ENCODE results near the gene GPRC5B.

The GPRC5B gene

DNA sequence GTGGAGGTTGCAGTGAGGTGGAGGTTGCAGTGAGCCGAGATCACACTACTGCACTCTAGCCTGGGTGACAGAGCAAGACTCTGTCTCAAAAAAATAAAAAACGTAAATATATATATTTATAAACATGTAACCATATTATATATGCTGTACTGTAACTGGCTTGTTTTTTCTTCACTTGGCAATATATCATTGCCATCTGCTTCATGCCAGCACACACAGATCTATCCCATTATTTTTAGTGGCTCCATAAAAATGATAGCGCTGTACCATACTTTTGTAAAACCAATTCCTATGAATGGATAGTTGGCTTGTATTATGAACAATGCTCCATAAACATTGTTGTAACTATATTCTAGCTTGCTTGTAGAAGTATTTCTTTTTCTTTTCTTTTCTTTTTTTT is 49.5 kb downstream of the GPRC5B start:
- Histone ChIP-seq H3K4me1 (ENCODE audit: low read depth, poor library complexity, severe bottlenecking) (no peaks in the 10 kb centered on the region), H4K20me1 (ENCODE audit: insufficient read depth) (no peaks in the 10 kb centered on the region), H3K79me2 (ENCODE audit: insufficient read depth, low read depth) (no peaks in the 10 kb centered on the region), H3K4me2 (no peak overlapping the region), H2AFZ (ENCODE audit: low read depth) (no peak overlapping the region), H3K4me3 (IDR thresholded peaks at IDR 0.05; ENCODE audit: insufficient read depth, low read depth, low read length) (no peak overlapping the region), H3K36me3 (ENCODE audit: insufficient read depth) (no peaks in the 10 kb centered on the region), H3K27ac (no peak overlapping the region), H3K27me3 (ENCODE audit: insufficient read depth, low read depth) (no peaks in the 10 kb centered on the region), H3K9ac (no peak overlapping the region)
- TF ChIP-seq, protein P1, sequence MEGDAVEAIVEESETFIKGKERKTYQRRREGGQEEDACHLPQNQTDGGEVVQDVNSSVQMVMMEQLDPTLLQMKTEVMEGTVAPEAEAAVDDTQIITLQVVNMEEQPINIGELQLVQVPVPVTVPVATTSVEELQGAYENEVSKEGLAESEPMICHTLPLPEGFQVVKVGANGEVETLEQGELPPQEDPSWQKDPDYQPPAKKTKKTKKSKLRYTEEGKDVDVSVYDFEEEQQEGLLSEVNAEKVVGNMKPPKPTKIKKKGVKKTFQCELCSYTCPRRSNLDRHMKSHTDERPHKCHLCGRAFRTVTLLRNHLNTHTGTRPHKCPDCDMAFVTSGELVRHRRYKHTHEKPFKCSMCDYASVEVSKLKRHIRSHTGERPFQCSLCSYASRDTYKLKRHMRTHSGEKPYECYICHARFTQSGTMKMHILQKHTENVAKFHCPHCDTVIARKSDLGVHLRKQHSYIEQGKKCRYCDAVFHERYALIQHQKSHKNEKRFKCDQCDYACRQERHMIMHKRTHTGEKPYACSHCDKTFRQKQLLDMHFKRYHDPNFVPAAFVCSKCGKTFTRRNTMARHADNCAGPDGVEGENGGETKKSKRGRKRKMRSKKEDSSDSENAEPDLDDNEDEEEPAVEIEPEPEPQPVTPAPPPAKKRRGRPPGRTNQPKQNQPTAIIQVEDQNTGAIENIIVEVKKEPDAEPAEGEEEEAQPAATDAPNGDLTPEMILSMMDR (conservative IDR thresholded peaks at IDR 0.05; ENCODE audit: low read depth, low read length), result no peak

DNA sequence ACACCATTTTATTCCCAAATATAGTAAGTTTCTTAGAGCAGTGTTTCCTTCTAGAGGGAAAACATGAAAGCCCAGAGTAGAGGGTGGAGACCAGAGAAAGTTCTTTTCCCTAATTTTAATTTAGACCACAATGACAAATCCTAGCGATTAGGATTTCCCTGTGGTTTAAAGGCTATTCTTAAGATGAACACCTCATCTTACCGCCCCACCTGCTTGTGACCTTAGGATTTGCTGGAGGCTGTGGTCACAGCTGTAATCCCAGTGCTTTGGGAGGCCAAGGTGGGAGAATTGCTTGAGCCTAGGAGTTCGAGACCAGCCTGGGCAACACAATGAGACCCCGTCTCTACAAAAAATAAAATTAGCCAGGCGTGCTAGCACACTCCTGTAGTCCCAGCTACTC is 51.1 kb downstream of the GPRC5B start:
- Histone ChIP-seq H4K20me1 (ENCODE audit: insufficient read depth) (no peaks in the 10 kb centered on the region), H3K4me3 (IDR thresholded peaks at IDR 0.05; ENCODE audit: insufficient read depth, low read depth, low read length) (no peak overlapping the region), H3K79me2 (ENCODE audit: insufficient read depth, low read depth) (no peaks in the 10 kb centered on the region), H3K27ac (no peak overlapping the region), H3K27me3 (ENCODE audit: insufficient read depth, low read depth) (no peaks in the 10 kb centered on the region), H3K36me3 (ENCODE audit: insufficient read depth) (no peaks in the 10 kb centered on the region), H3K4me2 (no peak overlapping the region), H2AFZ (ENCODE audit: low read depth) (no peak overlapping the region), H3K4me1 (ENCODE audit: low read depth, poor library complexity, severe bottlenecking) (no peaks in the 10 kb centered on the region), H3K9ac (no peak overlapping the region)
- TF ChIP-seq, protein P1 (conservative IDR thresholded peaks at IDR 0.05; ENCODE audit: low read depth, low read length), result no peak

DNA sequence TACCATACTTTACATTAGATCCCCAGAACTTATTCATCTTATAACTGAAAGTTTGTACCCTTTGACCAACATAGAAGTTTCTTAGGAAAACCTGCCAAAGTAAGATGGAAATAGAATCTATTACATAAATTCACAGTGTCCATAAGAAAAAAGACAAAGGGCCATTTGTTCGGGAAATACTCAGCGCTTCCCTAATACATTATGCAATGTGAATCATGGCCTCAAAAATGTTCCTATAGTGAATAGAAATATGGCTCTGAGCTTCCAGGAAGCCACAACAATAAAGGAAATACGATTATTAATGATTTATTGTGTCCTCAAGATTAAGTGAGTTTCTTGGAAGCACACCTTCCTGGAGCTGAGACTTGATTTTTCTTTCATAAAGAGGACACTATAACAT is 51.5 kb downstream of the GPRC5B start:
- H3K79me2 ChIP-seq (ENCODE audit: insufficient read depth, low read depth), result no peaks in the 10 kb centered on the region
- no peak overlapping the region for H2AFZ ChIP-seq (ENCODE audit: low read depth)
- H3K36me3 ChIP-seq (ENCODE audit: insufficient read depth), result no peaks in the 10 kb centered on the region
- TF ChIP-seq, protein P1 (conservative IDR thresholded peaks at IDR 0.05; ENCODE audit: low read depth, low read length), result no peak
- H3K4me2 ChIP-seq, result no peak overlapping the region
- no peaks in the 10 kb centered on the region for H3K4me1 ChIP-seq (ENCODE audit: low read depth, poor library complexity, severe bottlenecking)
- no peak overlapping the region for H3K9ac ChIP-seq
- no peak overlapping the region for H3K4me3 ChIP-seq (IDR thresholded peaks at IDR 0.05; ENCODE audit: insufficient read depth, low read depth, low read length)
- H4K20me1 ChIP-seq (ENCODE audit: insufficient read depth), result no peaks in the 10 kb centered on the region
- no peaks in the 10 kb centered on the region for H3K27me3 ChIP-seq (ENCODE audit: insufficient read depth, low read depth)
- H3K27ac ChIP-seq, result no peak overlapping the region

DNA sequence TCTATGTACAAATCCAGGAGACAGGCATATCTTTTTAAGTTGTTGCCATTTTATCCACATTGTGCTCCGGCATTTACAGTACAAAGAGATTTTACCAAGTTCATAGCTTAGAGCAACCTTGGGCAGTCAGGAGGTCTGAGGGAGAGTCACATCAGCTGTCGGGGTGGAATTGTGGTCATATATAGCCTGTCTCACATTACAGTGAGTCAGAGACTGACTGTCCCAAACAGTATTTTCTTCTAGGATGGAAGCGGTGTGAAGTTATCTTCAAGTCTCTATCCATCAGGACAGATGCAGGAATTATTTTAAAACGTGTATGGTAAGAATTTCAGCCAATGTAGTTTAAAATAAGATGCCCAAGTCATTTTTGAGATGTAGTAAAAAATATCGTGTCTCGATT is 53.0 kb downstream of the GPRC5B start:
- Histone ChIP-seq H3K36me3 (ENCODE audit: insufficient read depth) (no peaks in the 10 kb centered on the region), H3K4me1 (ENCODE audit: low read depth, poor library complexity, severe bottlenecking) (no peaks in the 10 kb centered on the region), H3K4me2 (no peak overlapping the region), H3K27me3 (ENCODE audit: insufficient read depth, low read depth) (no peaks in the 10 kb centered on the region), H3K79me2 (ENCODE audit: insufficient read depth, low read depth) (no peaks in the 10 kb centered on the region), H4K20me1 (ENCODE audit: insufficient read depth) (no peaks in the 10 kb centered on the region), H2AFZ (ENCODE audit: low read depth) (no peak overlapping the region), H3K9ac (no peak overlapping the region), H3K4me3 (IDR thresholded peaks at IDR 0.05; ENCODE audit: insufficient read depth, low read depth, low read length) (no peak overlapping the region), H3K27ac (no peak overlapping the region)
- TF ChIP-seq, protein P1 (conservative IDR thresholded peaks at IDR 0.05; ENCODE audit: low read depth, low read length), result no peak

All from KMS-11 (cell line).